Measurements from ENCODE around the gene RDH13.

GRCh38 chr19:55018633-55019032 lies 44.3 kb downstream of the RDH13 start:
- no peak for TF ChIP-seq POLR2A (IDR thresholded peaks at IDR 0.05; ENCODE audit: control extremely low read depth in 1 of 2, low read depth in 2 of 2, low read length in 2 of 2)
- TF ChIP-seq CTCF (IDR thresholded peaks at IDR 0.05; ENCODE audit: control extremely low read depth in 1 of 3, insufficient read depth in 1 of 3, low read depth in 1 of 3, low read length in 3 of 3) = no peak
- TF ChIP-seq CREB1 (IDR thresholded peaks at IDR 0.05) = no peak
- TF ChIP-seq TEAD4 (IDR thresholded peaks at IDR 0.05; ENCODE audit: low read depth, low read length) = no peak
